Body of pancreas (tissue), 4 donors: Measurements from ENCODE around the gene HAPLN3. TPM values are rescaled to one million over a fixed set of nuclear protein-coding genes. Genes with fewer than 3 reads are reported as not detected.

ENCODE experiments used
- ATAC-seq: fragments of 150-250 bp; one replicate; pipeline ENCODE4 v1.9.1; 2016
- DNase-seq, 4 donors: peaks; one replicate each; pipeline ENCODE4 v3.0.0-alpha.2; 2019
- H3K27ac ChIP-seq, 4 donors: fragments of 200-600 bp; sonication (generic); 1 replicate in 3 of 4; 2 replicates in 1 of 4; pipeline versions ENCODE4 v1.5.1 to v1.6.1; 2016 to 2019; ENCODE audit warnings: mild to moderate bottlenecking in 1 of 4, mixed read lengths in 1 of 4, moderate library complexity in 1 of 4
- H3K27me3 ChIP-seq, 2 donors: fragments of 200-600 bp; sonication (generic); one replicate each; pipeline ENCODE4 v1.6.0; 2016; ENCODE audit warnings: mild to moderate bottlenecking in 1 of 2
- H3K36me3 ChIP-seq, 2 donors: fragments of 200-600 bp; sonication (generic); replicated peaks in 1 of 2; 2 replicates each; pipeline ENCODE4 v1.5.1; 2016; ENCODE audit warnings: low read depth in 2 of 2; ENCODE audit not compliant: insufficient read depth in 1 of 2
- H3K4me1 ChIP-seq: fragments of 200-600 bp; sonication (generic); one replicate; pipeline ENCODE4 v1.6.0; 2016
- H3K4me3 ChIP-seq, 2 donors: fragments of 200-600 bp; sonication (generic); 1 replicate in 1 of 2; 2 replicates in 1 of 2; pipeline ENCODE4 v1.5.1; 2016 to 2019
- H3K9me3 ChIP-seq, 3 donors: fragments of 200-600 bp; sonication (generic); 1 replicate in 2 of 3; 2 replicates in 1 of 3; pipeline ENCODE4 v1.5.1; 2016
- CTCF ChIP-seq, 7 experiments: fragments of 450-650 bp in 4 of 7; fragments of 200-600 bp in 3 of 7; sonication (generic) in 3 of 7; IDR thresholded peaks; one replicate each; pipeline ENCODE4 v1.5.1; 2016 to 2019; ENCODE audit warnings: antibody characterized with exemption in 7 of 7
- POLR2A ChIP-seq, 3 donors: fragments of 450-650 bp; IDR thresholded peaks; one replicate each; pipeline ENCODE4 v1.6.1; 2016; ENCODE audit warnings: antibody characterized with exemption in 3 of 3, mild to moderate bottlenecking in 2 of 3
- whole genome bisulfite sequencing, 2 donors: methylation state at CpG; one replicate each; pipeline ENCODE4 v1.1.5; 2017; 5-methylcytosine and 5-hydroxymethylcytosine counted together
- intact Hi-C: fragments of 100-400 bp; cut with DNase I; formaldehyde crosslinking; loops from one replicate; pipeline ENCODE4 v1.15.1; 2023
- total RNA-seq, 2 donors: library from RNA; depleted of rRNA; stranded (reverse); fragments of >200 nt; gene quantifications; one replicate each; pipeline ENCODE4 v1.1.0, GENCODE V29; 2016

HAPLN3 gene
- total RNA-seq, 2 donors from 2014 or later = 1.0 to 8.9 TPM

GRCh38 chr15:88839146-88839545 lies 56.2 kb downstream of the HAPLN3 start:
- DNase-seq = no peak
- H3K9me3 ChIP-seq = no peaks in the 10 kb centered on the region
- intact Hi-C loops = loop anchor here (10.0 kb wide), 1 partner anchor 184 kb away; no protein-coding TSS in a partner anchor
- WGBS, 2 donors = 50 to 60% methylated on average over 2 to 3 of the region's 3 CpGs
- TF ChIP-seq POLR2A (IDR thresholded peaks at IDR 0.05) = no peak
- TF ChIP-seq CTCF (IDR thresholded peaks at IDR 0.05) = no peak
- H3K4me3 ChIP-seq = no peak overlapping the region
- no peak overlapping the region for H3K27ac ChIP-seq
- no peak for ATAC-seq
- H3K4me1 ChIP-seq = no peaks in the 10 kb centered on the region
- H3K36me3 ChIP-seq = no peaks in the 10 kb centered on the region
- H3K27me3 ChIP-seq = no peaks in the 10 kb centered on the region

GRCh38 chr15:88838667-88839066 lies 56.7 kb downstream of the HAPLN3 start:
- DNase-seq (no peak), ATAC-seq (no peak)
- no peak overlapping the region for H3K4me3 ChIP-seq
- 74 to 82% methylated on average over 10 to 18 of the region's 18 CpGs for WGBS, 2 donors
- no peaks in the 10 kb centered on the region for H3K36me3 ChIP-seq
- no peak for TF ChIP-seq CTCF (IDR thresholded peaks at IDR 0.05)
- TF ChIP-seq POLR2A (IDR thresholded peaks at IDR 0.05) = no peak
- H3K27me3 ChIP-seq = no peaks in the 10 kb centered on the region
- no peaks in the 10 kb centered on the region for H3K4me1 ChIP-seq
- intact Hi-C loops = loop anchor here (10.0 kb wide), 1 partner anchor 184 kb away; no protein-coding TSS in a partner anchor
- H3K27ac ChIP-seq = no peak overlapping the region
- H3K9me3 ChIP-seq = no peaks in the 10 kb centered on the region

DNA sequence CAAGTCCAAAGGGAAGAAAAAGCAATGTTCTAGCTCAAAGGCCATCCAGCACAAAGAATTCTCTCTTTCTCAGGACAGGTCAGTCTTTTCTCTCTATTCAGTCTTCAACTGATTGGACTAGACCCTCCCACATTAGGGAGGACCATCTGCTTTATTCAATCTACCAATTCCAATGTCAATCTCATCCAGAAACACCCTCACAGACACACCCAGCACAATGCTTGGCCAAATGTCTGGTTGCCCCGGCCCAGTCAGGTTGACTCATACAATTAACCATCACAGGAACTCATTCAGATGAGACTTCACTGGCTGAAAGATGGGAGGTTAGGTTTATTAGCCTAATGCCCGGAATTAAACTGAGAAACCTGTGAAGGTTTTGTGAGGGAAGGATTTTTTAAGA lies 59.7 kb downstream of the HAPLN3 start:
- WGBS, 2 donors = 38 to 50% methylated on average over 2 of the region's 2 CpGs
- H3K4me1 ChIP-seq = no peaks in the 10 kb centered on the region
- ATAC-seq (no peak), DNase-seq (no peak)
- H3K36me3 ChIP-seq = no peaks in the 10 kb centered on the region
- no peak overlapping the region for H3K4me3 ChIP-seq
- no peak for TF ChIP-seq POLR2A (IDR thresholded peaks at IDR 0.05)
- TF ChIP-seq CTCF (IDR thresholded peaks at IDR 0.05) = no peak
- intact Hi-C loops = loop anchor here (10.0 kb wide), 1 partner anchor 181 kb away; no protein-coding TSS in a partner anchor
- no peaks in the 10 kb centered on the region for H3K9me3 ChIP-seq
- H3K27me3 ChIP-seq = no peaks in the 10 kb centered on the region
- no peak overlapping the region for H3K27ac ChIP-seq

- WGBS, 2 donors = 66 to 75% methylated on average over 4 of the region's 4 CpGs
- Histone ChIP-seq H3K4me1 (no peaks in the 10 kb centered on the region), H3K9me3 (no peaks in the 10 kb centered on the region), H3K27me3 (no peaks in the 10 kb centered on the region), H3K4me3 (no peak overlapping the region), H3K27ac (no peak overlapping the region), H3K36me3 (no peaks in the 10 kb centered on the region)
- DNase-seq = no peak
- no peak for TF ChIP-seq CTCF (IDR thresholded peaks at IDR 0.05)
- no peak for TF ChIP-seq POLR2A (IDR thresholded peaks at IDR 0.05)
- no peak for ATAC-seq
- intact Hi-C loops = loop anchor here (10.0 kb wide), 1 partner anchor 180 kb away; no protein-coding TSS in a partner anchor
Observed at GRCh38 chr15:88835119-88835518, 60.2 kb downstream of the HAPLN3 start.

DNA sequence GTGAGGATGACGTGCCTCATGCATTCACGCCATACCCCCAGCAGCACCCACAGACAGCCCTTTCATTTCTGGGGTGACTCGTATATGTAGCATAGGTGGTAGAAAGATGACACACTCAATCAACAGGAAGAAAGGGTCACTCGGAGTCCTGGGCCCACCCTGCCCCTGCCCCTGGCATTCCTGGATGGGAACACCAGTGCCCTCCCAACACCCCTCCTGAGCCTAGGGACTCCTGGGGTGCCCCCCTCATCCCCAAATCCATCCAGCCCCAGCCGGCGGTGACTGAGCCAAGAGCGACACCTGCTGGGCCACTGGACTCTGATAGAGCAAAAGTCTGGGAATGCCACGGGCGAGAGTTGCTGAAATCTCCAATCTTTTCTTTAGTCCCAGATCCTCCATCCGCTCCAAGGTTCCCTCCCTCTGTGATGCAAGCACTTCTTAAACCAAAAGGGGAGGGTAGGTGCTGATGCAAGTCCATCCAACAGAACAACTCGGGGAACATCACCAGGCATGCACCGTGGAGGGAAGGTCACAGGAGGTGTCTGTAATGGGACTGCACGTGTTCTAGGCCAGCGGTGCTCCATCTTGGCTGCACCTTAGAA lies 61.0 kb downstream of the HAPLN3 start:
- WGBS, 2 donors = 27 to 39% methylated on average over 12 to 14 of the region's 14 CpGs
- no peaks in the 10 kb centered on the region for H3K36me3 ChIP-seq
- ATAC-seq = no peak
- no peaks in the 10 kb centered on the region for H3K9me3 ChIP-seq
- H3K4me3 ChIP-seq = no peak overlapping the region
- peak; percentile 23 to 50 (median 38) for DNase-seq
- no peaks in the 10 kb centered on the region for H3K4me1 ChIP-seq
- no peak overlapping the region for H3K27ac ChIP-seq
- intact Hi-C loops = loop anchor here (10.0 kb wide), 1 partner anchor 180 kb away; no protein-coding TSS in a partner anchor
- TF ChIP-seq CTCF (IDR thresholded peaks at IDR 0.05) (peak; percentile 26 to 65 (median 52)), POLR2A (IDR thresholded peaks at IDR 0.05) (no peak)
- H3K27me3 ChIP-seq = no peaks in the 10 kb centered on the region
